Brain microvascular endothelial cell (primary cell): Measurements from ENCODE around the gene SLC16A9.
"Not testable (repeated sequence)": the region's sequence is repeated elsewhere in the genome, so short reads cannot be mapped to it uniquely, and the experiment has no call there.

Experiments used
- DNase-seq: peaks from one replicate; pipeline ENCODE4 v3.0.0-alpha.2; 2020
- H3K27ac ChIP-seq: fragments of 250-450 bp; sonication (Bioruptor Pico); 2 replicates; pipeline ENCODE4 v1.5.1; 2020; ENCODE audit warnings: mild to moderate bottlenecking, moderate library complexity
- H3K27me3 ChIP-seq: fragments of 250-450 bp; sonication (Bioruptor Pico); replicated peaks from 2 replicates; pipeline ENCODE4 v1.5.1; 2020; ENCODE audit warnings: mild to moderate bottlenecking
- H3K36me3 ChIP-seq: fragments of 250-450 bp; sonication (Bioruptor Pico); replicated peaks from 2 replicates; pipeline ENCODE4 v1.5.1; 2020; ENCODE audit warnings: mild to moderate bottlenecking
- H3K4me3 ChIP-seq: 2 replicates; pipeline ENCODE4 v1.5.1; 2011; ENCODE audit warnings: low read depth, mild to moderate bottlenecking, control low read depth, low read length, moderate library complexity
- in situ Hi-C: cut with HindIII; loops from 2 replicates; pipeline ENCODE4 v1.10.0; 2017; ENCODE audit warnings: low sequenced_read_pairs, low pct_ligation_motif_present
- TF ChIP-seq, protein P1 (sequence below): IDR thresholded peaks from 2 replicates; pipeline ENCODE4 v1.5.1; 2011; ENCODE audit warnings: low read depth, mild to moderate bottlenecking, moderate library complexity, low read length, control low read depth, inconsistent platforms; ENCODE audit errors: missing control alignments

The SLC16A9 gene

DNA sequence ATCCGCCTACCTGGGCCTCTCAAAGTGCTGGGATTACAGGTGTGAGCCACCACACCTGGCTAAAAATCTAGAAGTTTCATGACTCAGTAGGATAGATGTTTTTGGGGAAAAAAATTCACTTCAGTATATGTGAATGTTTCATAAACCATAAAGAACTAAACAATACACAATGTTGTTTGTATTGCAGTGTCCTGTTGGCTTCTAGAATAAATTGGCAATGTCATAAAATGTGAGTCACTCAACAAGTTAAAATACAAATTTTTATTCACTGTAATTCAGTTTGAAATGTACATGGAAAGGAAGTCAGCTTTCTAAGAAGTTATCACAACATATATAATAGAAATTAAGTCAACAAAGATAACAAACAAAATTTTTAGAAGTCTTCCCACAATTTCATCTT, 27.1 kb upstream of the SLC16A9 start:
- no peak for DNase-seq
- TF ChIP-seq, protein P1, sequence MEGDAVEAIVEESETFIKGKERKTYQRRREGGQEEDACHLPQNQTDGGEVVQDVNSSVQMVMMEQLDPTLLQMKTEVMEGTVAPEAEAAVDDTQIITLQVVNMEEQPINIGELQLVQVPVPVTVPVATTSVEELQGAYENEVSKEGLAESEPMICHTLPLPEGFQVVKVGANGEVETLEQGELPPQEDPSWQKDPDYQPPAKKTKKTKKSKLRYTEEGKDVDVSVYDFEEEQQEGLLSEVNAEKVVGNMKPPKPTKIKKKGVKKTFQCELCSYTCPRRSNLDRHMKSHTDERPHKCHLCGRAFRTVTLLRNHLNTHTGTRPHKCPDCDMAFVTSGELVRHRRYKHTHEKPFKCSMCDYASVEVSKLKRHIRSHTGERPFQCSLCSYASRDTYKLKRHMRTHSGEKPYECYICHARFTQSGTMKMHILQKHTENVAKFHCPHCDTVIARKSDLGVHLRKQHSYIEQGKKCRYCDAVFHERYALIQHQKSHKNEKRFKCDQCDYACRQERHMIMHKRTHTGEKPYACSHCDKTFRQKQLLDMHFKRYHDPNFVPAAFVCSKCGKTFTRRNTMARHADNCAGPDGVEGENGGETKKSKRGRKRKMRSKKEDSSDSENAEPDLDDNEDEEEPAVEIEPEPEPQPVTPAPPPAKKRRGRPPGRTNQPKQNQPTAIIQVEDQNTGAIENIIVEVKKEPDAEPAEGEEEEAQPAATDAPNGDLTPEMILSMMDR = no peak
- Histone ChIP-seq H3K36me3 (no peaks in the 10 kb centered on the region), H3K4me3 (no peak overlapping the region), H3K27ac (no peak overlapping the region), H3K27me3 (no peaks in the 10 kb centered on the region)
- in situ Hi-C loops = no loop called here

DNA sequence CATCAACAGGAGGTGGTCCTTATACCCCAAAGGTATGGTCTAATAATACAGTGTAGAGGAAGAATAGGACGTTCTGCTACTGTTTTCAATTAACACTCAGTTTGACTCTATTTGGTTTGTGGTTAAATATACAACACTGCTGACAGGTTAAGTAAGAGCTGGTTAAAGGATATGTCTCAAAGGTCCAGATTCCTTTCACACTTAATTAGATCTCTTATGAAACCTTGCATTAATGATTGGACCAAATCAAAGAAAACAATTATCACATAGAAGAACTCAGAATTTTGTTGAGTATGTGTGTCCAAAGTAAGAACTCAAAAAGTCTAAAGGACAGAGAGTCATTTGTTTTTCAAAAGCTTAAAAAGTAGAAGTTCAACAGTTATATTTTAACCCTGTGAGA, 25.6 kb upstream of the SLC16A9 start:
- TF ChIP-seq, protein P1 = no peak
- Histone ChIP-seq H3K27me3 (no peaks in the 10 kb centered on the region), H3K4me3 (no peak overlapping the region), H3K36me3 (no peaks in the 10 kb centered on the region), H3K27ac (no peak overlapping the region)
- no peak for DNase-seq
- in situ Hi-C loops = no loop called here

DNA sequence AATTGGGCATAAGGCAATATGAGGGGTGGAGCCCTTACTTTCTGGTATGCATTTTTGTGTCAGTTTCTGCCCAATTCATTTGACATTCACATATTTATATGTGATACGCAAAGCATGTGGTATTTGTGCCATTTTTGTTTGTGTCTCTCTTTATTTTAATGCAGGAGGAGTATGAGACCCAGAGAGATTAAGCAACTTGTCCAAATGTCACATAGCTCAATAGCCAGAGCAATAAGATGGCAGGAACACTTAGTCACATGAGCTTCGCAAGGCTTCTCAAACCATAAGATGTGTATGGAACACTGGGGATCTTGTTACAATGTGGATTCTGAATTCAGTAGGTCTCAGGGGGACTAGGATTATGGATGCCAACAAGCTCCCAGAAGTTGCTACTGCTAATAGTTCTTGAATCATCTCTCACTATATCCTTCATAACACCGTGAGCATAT, 24.4 kb upstream of the SLC16A9 start:
- Histone ChIP-seq H3K4me3 (no peak overlapping the region), H3K36me3 (no peaks in the 10 kb centered on the region), H3K27me3 (no peaks in the 10 kb centered on the region), H3K27ac (no peak overlapping the region)
- no peak for DNase-seq
- in situ Hi-C loops = no loop called here
- TF ChIP-seq, protein P1 = no peak

DNA sequence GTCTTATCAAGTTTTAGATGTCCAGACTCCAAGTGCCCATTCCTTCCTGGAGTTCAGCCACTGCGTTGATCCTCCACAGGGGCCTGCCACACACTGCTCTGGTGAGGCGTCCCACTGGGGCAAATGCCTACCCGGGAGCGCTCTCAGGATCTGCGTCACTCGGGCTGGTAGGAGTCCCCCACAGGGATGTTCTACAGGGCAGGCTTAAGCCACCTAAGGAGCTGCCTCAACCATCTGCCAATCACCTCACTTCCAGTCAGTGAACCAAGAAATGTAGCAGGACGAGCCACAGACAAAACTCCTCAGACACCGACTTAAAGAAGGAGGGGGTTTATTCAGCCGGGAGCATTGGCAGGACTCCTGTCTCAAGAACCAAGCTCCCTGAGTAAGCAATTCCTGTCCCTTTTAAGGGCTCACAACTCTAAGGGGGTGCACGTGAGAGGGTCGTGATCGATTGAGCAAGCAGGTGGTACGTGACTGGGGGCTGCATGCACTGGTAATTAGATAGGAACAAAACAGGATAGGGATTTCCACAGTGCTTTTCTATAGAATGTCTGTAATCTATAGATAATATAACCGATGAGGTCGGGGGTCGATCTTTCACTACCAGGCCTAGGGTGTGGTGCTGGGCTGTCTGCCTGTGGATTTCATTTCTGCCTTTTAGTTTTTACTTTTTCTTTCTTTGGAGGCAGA, 23.8 kb upstream of the SLC16A9 start:
- in situ Hi-C loops, DNase-seq, H3K27me3 ChIP-seq: not testable (repeated sequence)

DNA sequence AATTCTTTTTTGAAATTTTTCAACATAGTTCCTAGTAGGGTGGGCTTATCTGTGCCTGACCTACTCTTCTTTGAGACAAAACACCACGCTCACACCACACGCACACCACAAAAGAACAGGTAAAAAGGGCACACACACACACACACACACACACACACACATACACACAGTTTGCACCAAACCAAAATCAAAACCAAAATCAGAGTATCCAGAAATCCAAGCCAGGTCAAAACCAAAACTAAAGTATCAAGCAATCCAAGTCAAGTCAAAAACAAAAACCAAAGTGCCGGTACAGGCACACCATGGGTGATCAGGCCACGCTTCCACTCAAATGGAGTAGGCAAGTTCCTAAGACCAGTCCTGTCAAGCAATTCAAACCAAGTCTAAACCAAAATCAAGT, 23.2 kb upstream of the SLC16A9 start:
- in situ Hi-C loops, H3K27ac ChIP-seq: not testable (repeated sequence)

More for the DNA sequence above, 23.8 kb upstream of the SLC16A9 start:
- H3K4me3 ChIP-seq, H3K27ac ChIP-seq, H3K36me3 ChIP-seq: not testable (repeated sequence)

DNA sequence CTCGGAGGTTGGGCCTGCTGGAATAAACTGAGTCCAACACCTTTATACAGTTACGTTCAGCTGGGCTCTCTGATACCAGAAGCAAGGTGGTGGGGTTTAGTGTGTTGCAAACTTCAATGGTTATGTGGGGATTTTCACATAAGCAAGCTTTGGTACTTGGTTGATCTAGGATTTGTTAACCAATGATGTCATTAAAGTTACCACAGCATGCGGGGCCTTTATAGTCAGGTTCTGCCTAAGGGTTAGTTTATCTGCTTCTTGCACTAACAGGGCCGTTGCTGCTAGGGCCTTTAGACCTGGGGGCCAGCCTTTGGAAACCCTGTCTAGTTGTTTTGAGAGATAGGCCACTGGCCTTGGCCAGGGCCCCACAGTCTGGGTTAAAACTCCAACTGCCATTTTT, 19.5 kb upstream of the SLC16A9 start:
- H3K27ac ChIP-seq, H3K36me3 ChIP-seq, in situ Hi-C loops, DNase-seq, H3K27me3 ChIP-seq, H3K4me3 ChIP-seq: not testable (repeated sequence)

More for the DNA sequence above, 23.2 kb upstream of the SLC16A9 start:
- not testable (repeated sequence) for H3K27me3 ChIP-seq, H3K36me3 ChIP-seq, DNase-seq, H3K4me3 ChIP-seq

DNA sequence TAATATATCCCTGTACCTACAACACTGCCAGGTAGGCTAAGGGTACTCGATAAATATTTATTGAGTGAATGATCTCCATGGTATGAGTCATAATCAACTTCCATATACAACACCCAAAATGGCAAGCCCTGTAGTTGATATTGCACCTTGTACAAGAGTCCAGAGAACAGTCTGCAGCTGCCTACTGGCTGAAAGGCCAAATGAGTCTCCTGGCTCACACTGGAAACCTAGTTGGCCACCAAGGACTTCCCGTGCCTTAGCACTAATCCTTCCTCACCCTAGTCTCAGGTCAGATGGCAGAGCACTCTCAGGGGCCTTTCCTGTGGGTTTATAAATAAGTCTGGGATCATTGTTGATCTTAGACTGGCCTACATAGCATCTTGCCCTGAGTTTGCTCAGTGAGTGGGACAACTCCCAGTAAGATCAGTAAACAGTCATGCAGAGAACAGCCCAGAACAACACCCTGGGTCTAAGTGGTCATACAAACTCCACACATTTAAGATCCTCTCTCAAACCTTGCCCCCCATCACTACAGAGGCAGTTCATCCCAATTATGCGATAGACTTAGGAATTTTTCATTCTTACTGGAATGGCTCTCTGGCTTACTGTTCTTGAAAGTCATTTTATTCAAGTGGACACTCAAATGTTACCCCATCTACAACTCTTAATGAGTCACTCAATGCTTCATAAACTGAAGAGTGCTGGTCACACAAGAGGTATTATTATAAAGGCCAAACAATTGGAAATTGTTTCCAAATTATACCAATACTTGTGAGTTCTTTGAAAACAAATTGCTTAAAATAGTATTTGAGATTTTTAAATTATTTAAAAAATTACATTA, 14.7 kb upstream of the SLC16A9 start:
- no peak overlapping the region for H3K27ac ChIP-seq
- no peaks in the 10 kb centered on the region for H3K27me3 ChIP-seq
- H3K36me3 ChIP-seq = no peaks in the 10 kb centered on the region
- no peak for DNase-seq
- TF ChIP-seq, protein P1 = no peak
- no peak overlapping the region for H3K4me3 ChIP-seq
- in situ Hi-C loops = no loop called here
